Smooth muscle cell (in vitro differentiated cells): ENCODE results near the gene SLC10A3. TPM values are rescaled to one million over a fixed set of nuclear protein-coding genes. Genes with fewer than 3 reads are reported as not detected.

Experiments
- DNase-seq: peaks from one replicate; lab custom pipeline; 2025; ENCODE audit not compliant: unreplicated experiment; lab: John Stamatoyannopoulos, UW
- H2AFZ ChIP-seq: fragments of 200-600 bp; sonication (generic); 2 replicates; pipeline ENCODE4 v1.6.0; 2016; ENCODE audit warnings: antibody characterized with exemption, low read depth, mild to moderate bottlenecking
- H3F3A ChIP-seq: fragments of 200-600 bp; sonication (generic); 2 replicates; pipeline ENCODE4 v1.6.0; 2017; ENCODE audit warnings: antibody characterized with exemption, low read depth
- H3K27ac ChIP-seq: fragments of 200-600 bp; sonication (generic); 2 replicates; pipeline ENCODE4 v1.5.1; 2016; ENCODE audit warnings: low read depth, mild to moderate bottlenecking
- H3K27me3 ChIP-seq: fragments of 200-600 bp; sonication (generic); 2 replicates; pipeline ENCODE4 v1.6.1; 2016; ENCODE audit warnings: low read depth, mild to moderate bottlenecking
- H3K36me3 ChIP-seq: fragments of 200-600 bp; sonication (generic); 2 replicates; pipeline ENCODE4 v1.5.1; 2016; ENCODE audit warnings: low read depth
- H3K4me1 ChIP-seq: fragments of 200-600 bp; sonication (generic); 2 replicates; pipeline ENCODE4 v1.5.1; 2016; ENCODE audit warnings: low read depth
- H3K4me2 ChIP-seq: fragments of 200-600 bp; sonication (generic); 2 replicates; pipeline ENCODE4 v1.6.0; 2016; ENCODE audit warnings: mild to moderate bottlenecking
- H3K4me3 ChIP-seq: fragments of 200-600 bp; sonication (generic); 2 replicates; pipeline ENCODE4 v1.5.1; 2016; ENCODE audit warnings: mild to moderate bottlenecking
- H3K79me2 ChIP-seq: fragments of 200-600 bp; sonication (generic); 2 replicates; pipeline ENCODE4 v1.6.0; 2016; ENCODE audit warnings: low read depth, mild to moderate bottlenecking
- H3K9ac ChIP-seq: fragments of 200-600 bp; sonication (generic); 2 replicates; pipeline ENCODE4 v1.6.0; 2016; ENCODE audit warnings: low read depth
- H3K9me3 ChIP-seq: fragments of 200-600 bp; sonication (generic); replicated peaks from 2 replicates; pipeline ENCODE4 v1.5.1; 2016; ENCODE audit warnings: low read depth
- H4K20me1 ChIP-seq: fragments of 200-600 bp; sonication (generic); 2 replicates; pipeline ENCODE4 v1.6.0; 2016; ENCODE audit warnings: low read depth
- WGBS: methylation state at CpG from one replicate; pipeline ENCODE4 v1.1.7; 2016; ENCODE audit warnings: low lambda C conversion rate; 5-methylcytosine and 5-hydroxymethylcytosine counted together
- polyA plus RNA-seq: library from polyadenylated mRNA; unstranded; fragments of >200 nt; fragmentation: Nextera tagmentation; extraction: Ambion mirVana; gene quantifications from 2 replicates; pipeline ENCODE4 v1.2.1, GENCODE V29; 2016
- total RNA-seq: library from RNA; depleted of rRNA; stranded (reverse); fragments of >200 nt; gene quantifications from 2 replicates; pipeline ENCODE4 v1.2.3, GENCODE V29; 2014
- TF ChIP-seq, protein P1 (sequence below): fragments of 200-600 bp; sonication (generic); IDR thresholded peaks from 2 replicates; pipeline ENCODE4 v1.5.1; 2017; ENCODE audit warnings: borderline replicate concordance, mild to moderate bottlenecking, antibody characterized with exemption; ENCODE audit not compliant: insufficient read depth, poor library complexity, severe bottlenecking

The SLC10A3 gene, protein sequence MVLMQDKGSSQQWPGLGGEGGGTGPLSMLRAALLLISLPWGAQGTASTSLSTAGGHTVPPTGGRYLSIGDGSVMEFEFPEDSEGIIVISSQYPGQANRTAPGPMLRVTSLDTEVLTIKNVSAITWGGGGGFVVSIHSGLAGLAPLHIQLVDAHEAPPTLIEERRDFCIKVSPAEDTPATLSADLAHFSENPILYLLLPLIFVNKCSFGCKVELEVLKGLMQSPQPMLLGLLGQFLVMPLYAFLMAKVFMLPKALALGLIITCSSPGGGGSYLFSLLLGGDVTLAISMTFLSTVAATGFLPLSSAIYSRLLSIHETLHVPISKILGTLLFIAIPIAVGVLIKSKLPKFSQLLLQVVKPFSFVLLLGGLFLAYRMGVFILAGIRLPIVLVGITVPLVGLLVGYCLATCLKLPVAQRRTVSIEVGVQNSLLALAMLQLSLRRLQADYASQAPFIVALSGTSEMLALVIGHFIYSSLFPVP
- 26.8 and 34.7 TPM in 2 replicates for total RNA-seq
- 52.1 and 63.1 TPM in 2 replicates for polyA plus RNA-seq

GRCh38 chrX:154490414-154491083, at the start of gene SLC10A3:
SLC10A3 (minus strand) TSS chrX:154490629; CDS start chrX:154488940, 1,689 bp downstream.
- 45% methylated on average over 39 of the region's 71 CpGs for WGBS
- Histone ChIP-seq H3K4me3 (peak within 1 kb of the TSS; percentile 63), H3K9me3 (no peaks in the 10 kb centered on the region), H2AFZ (peak within 1 kb of the TSS; percentile 42), H3K9ac (peak within 1 kb of the TSS; percentile 86), H3K27ac (peak within 1 kb of the TSS; percentile 94), H3K36me3 (no peaks in the 10 kb centered on the region), H3F3A (no peaks in the 10 kb centered on the region), H3K4me2 (peak within 1 kb of the TSS; percentile 85), H4K20me1 (no peaks in the 10 kb centered on the region), H3K27me3 (no peaks in the 10 kb centered on the region), H3K4me1 (peaks cover 3% of the 10 kb centered on the region), H3K79me2 (peaks cover 5% of the 10 kb centered on the region)
- TF ChIP-seq, protein P1, sequence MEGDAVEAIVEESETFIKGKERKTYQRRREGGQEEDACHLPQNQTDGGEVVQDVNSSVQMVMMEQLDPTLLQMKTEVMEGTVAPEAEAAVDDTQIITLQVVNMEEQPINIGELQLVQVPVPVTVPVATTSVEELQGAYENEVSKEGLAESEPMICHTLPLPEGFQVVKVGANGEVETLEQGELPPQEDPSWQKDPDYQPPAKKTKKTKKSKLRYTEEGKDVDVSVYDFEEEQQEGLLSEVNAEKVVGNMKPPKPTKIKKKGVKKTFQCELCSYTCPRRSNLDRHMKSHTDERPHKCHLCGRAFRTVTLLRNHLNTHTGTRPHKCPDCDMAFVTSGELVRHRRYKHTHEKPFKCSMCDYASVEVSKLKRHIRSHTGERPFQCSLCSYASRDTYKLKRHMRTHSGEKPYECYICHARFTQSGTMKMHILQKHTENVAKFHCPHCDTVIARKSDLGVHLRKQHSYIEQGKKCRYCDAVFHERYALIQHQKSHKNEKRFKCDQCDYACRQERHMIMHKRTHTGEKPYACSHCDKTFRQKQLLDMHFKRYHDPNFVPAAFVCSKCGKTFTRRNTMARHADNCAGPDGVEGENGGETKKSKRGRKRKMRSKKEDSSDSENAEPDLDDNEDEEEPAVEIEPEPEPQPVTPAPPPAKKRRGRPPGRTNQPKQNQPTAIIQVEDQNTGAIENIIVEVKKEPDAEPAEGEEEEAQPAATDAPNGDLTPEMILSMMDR, result no peak
- peak; percentile 70 for DNase-seq

- TF ChIP-seq, protein P1, result no peak
- no peak overlapping the region for H3K9ac ChIP-seq
- WGBS, result 85% methylated on average over 8 of the region's 8 CpGs
Observed at GRCh38 chrX:154539077-154539476, 48.6 kb upstream of the SLC10A3 start.

DNA sequence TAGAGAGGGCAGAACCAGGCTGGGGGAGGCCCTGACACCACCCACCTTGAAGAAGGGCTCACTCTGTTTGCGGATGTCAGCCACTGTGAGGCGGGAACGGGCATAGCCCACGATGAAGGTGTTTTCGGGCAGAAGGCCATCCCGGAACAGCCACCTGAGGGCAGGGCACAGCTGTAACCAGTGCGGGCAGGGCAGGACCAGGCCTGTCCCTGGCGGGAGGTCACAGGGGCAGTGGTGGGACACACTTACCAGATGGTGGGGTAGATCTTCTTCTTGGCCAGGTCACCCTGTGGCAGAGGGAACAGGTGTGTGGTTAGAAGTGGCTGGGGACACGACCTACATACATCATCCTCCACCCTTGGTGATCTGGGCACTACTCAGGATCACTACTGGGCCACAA, 45.5 kb upstream of the SLC10A3 start:
- no peaks in the 10 kb centered on the region for H4K20me1 ChIP-seq
- no peaks in the 10 kb centered on the region for H3K36me3 ChIP-seq
- H3K4me3 ChIP-seq, result no peak overlapping the region
- TF ChIP-seq, protein P1, result no peak
- no peak overlapping the region for H3K27ac ChIP-seq
- H3K4me1 ChIP-seq, result no peaks in the 10 kb centered on the region
- H3K27me3 ChIP-seq, result no peaks in the 10 kb centered on the region
- no peaks in the 10 kb centered on the region for H3K9me3 ChIP-seq
- WGBS, result 89% methylated on average over 9 of the region's 9 CpGs
- no peak for DNase-seq
- no peak overlapping the region for H3K4me2 ChIP-seq
- H2AFZ ChIP-seq, result no peak overlapping the region
- H3F3A ChIP-seq, result no peaks in the 10 kb centered on the region
- no peak overlapping the region for H3K9ac ChIP-seq
- H3K79me2 ChIP-seq, result no peaks in the 10 kb centered on the region

More at GRCh38 chrX:154539077-154539476, 48.6 kb upstream of the SLC10A3 start:
- Histone ChIP-seq H3K9me3 (no peaks in the 10 kb centered on the region), H2AFZ (no peak overlapping the region), H3K4me1 (no peaks in the 10 kb centered on the region), H3F3A (no peaks in the 10 kb centered on the region), H3K27me3 (no peaks in the 10 kb centered on the region), H3K79me2 (no peaks in the 10 kb centered on the region), H3K4me2 (no peak overlapping the region), H3K27ac (no peak overlapping the region), H3K36me3 (no peaks in the 10 kb centered on the region), H4K20me1 (no peaks in the 10 kb centered on the region), H3K4me3 (no peak overlapping the region)
- no peak for DNase-seq
